HG03457 (cell line): Measurements from ENCODE around the gene USP7.
"Not testable (repeated sequence)": the region's sequence is repeated elsewhere in the genome, so short reads cannot be mapped to it uniquely, and the experiment has no call there.

Experiments used
- ATAC-seq: cut with Tn5 transposase; IDR thresholded peaks from one replicate; pipeline ENCODE4 v1.9.1; 2021; ENCODE audit warnings: moderate number of reproducible peaks; ENCODE audit not compliant: unreplicated experiment

The USP7 gene

DNA sequence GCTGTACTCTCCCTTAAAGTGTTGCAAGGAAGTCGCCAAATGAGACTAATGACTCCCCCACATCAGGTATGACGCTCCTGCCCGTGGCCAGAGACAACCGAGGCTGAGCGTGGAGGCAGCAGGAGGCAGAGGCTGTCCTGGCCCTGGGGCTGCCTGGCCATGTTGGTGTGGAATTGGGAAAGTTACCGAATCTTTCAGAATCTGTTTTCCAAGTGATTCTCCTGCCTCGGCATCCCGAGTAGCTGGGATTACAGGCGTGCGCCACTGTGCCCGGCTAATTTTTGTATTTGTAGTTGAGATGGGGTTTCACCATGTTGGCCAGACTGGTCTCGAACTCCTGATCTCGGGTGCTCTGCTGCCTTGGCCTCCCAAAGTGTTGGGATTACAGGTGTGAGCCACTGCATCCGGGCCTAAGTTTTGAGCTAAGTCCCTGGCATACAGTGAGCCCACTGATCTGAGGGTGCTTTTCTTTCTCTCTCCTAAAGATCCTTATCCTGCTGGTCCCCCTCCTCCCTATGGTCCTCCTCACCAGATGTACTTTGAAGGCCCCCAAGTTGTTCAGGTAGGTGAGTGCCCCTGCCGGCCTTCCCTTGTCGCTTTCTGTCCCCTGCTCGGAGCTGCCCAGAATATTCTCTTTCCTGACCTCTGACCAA, 80.9 kb downstream of the USP7 start:
- ATAC-seq = no peak

DNA sequence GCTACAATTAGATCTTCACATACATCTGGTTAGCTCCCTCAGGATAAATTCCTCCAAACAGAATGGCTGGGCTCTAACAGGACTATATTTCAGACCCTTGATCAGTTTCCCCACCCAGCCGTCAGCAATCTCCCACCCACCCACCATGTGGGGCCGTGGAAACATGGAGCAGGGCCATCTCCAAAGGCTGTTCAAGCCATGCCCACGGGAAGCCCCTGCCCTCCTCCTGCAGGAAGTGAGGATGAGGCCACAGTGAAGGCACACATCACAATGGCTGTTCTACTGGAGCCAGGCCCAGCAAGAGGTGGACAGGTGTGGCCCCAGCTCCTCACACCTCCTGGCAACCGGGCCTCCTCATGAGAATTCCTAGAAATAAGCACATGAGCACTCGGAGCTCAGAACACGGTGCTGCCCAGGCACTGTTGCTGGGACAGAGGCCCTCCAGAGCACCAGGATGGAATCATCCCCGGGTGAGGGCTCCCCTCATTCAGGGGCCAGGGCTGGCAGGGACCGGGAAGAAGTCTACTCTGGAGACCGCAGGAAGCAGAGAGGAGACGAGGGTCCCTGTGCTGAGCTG, 81.6 kb downstream of the USP7 start, which contains the start of gene LITAFD:
Gene LITAFD, plus strand, starts transcription at position 311 of the 577 bp plus-strand sequence. CDS start 2,005 bp downstream, outside the sequence.
- ATAC-seq = no peak

DNA sequence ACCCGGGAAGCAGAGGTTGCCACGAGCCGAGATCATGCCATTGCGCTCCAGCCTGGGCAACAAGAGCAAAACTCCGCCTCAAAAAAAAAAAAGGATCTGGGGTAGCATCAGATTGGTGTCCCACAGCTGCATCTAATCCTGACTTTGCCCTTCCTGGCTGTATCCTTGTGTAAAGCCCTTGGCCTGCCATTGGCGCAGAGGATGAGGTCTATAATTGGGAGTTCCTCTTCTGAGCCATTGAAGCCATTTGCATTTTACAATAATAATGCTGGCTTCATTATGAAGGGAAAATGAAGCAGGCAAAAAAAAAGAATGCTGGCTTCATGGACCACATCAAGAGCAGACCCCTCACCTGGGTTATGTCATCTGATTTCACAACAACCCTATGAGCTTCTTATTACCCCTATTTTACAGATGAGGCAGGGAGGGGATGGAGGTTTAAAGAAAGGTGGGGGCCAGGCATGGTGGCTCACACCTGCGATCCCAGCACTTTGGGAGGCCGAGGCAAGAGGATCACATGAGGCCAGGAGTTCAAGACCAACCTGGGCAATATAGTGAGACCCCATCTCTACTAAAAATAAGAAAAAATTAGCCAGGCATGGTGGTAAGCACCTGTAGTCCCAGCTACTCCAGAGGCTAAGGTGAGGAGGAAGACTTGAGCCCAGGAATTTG, 82.7 kb downstream of the USP7 start:
- ATAC-seq = no peak

DNA sequence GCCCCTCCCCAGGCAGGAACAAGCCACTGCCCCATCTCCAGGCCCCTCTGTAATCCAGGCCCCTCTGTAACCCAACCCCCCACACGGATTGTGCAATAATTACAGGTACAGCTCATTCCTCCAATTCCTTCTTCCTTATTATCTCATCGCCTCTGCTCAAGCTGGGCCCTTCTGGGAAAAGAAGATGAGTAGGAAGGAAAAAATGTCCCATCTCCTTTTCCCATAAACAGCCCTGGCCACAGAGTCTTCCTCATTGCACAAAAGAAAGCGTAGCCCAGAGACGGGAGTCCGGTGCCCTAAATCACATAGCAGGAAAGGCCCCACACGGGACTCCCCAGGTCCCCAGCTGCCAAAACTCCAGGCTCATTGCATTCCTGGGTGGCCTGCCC, 85.2 kb downstream of the USP7 start:
- no peak for ATAC-seq

DNA sequence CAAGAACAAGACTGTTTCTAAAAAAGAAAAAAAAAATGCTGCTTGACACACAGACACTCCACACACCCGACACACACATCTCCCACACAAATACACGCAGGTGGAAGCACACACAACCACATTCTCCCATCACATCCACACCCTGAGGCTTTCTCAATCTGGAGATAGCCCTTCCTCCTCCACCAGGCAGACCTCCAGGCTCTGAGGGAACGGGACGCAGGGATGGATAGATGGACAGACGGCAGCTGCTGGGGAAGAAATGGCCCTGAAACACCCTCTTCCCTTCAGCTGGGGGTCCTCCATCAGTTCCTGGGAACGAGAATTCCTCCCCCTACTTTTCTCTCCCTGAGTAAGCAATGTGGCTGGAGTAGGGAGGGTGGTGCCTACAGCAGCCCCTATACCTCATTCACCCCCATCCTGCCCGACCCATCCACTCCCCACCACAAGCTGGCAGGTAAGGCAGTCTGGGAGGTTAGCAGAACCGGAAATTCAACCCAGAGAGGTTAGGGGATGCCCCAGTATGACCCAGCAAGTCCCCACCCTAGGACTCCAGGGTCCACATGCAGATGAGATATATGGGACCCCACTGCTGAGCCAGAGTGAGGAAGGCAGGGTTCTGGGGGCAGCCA, 85.7 kb downstream of the USP7 start:
- no peak for ATAC-seq

DNA sequence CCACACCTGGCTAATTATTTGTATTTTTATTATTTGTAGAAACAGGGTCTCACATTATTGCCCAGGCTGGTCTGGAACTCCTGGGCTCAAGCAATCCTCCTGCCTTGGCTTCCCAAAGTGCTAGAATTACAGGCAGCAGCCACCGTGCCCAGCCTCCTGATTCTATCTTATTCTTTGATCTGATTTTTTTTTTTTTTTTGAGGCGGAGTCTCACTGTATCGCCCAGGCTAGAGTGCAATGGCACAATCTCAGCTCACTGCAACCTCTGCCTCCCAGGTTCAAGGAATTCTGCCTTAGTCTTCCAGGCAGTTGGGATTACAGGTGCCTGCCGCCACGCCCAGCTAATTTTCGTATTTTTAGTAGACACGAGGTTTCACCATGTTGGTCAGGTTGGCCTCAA, 88.4 kb downstream of the USP7 start:
- ATAC-seq = not testable (repeated sequence)

DNA sequence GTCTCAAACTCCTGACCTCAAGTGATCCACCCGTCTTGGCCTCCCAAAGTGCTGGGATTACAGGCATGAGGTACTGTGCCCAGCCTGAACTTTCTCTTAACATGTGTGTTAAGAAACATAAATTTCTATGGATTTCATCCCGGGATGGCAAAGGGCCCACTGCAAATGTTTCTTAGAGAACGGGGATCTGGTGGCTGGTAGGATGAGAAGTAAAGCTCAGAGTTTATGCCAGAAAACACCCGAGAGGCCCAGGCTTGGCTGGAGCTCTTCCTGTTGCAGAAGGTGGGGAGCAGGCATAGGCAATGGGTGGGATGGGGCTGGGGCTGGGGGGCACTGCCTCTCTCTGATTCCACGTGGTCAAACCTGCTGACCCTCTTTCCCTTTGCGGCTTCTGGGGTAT, 89.3 kb downstream of the USP7 start:
- no peak for ATAC-seq

DNA sequence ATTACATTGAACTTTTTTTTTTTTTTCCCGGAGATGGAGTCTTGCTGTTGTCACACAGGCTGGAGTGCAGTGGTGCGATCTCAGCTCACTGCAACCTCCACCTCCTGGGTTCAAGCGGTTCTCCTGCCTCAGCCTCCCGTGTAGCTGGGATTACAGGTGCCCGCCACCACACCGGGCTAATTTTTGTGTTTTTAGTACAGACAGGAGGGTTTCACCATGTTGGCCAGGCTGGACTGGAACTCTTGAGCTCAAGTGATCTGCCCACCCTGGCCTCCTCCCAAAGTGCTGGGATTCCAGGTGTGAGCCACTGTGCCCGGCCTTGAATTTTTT, 89.9 kb downstream of the USP7 start:
- ATAC-seq = not testable (repeated sequence)

DNA sequence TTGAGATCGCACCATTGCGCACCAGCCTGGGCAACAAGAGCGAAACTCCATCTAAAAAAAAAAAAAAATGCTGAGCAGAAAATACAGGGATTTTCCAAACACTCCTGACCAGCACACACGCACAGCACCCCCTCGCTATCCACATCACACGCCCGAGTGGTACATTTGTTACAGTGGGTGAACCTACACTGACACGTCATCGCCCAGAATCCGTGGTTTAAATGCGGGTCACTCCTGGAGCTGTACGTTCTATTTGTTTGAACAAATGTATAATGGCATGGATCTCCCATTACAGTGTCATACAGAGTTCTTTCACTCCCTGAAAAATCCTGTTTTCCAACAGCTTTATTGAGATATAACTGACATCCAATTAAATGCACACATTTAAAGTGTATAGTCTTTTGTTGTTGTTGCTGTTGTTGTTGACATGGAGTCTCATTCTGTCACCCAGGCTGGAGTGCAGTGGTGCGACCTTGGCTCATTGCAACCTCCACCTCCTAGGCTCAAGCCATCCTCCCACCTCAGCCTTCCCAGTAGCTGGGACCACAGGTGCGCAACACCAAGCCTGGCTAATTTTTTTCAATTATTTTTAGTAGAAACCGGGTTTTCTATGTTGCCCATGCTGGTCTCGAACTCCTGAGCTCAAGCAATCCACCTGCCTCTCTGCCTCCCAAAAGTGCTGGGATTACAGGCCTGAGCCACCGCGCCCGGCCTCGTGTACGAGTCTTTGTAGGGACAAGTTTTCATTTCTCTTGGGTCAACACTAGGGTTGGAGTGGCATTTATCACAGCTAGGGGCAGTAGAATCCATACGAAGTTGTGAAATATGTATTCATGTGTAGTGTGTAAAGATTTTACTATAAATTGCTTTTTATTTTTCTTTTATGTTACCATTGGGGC, 90.5 kb downstream of the USP7 start:
- no peak for ATAC-seq

DNA sequence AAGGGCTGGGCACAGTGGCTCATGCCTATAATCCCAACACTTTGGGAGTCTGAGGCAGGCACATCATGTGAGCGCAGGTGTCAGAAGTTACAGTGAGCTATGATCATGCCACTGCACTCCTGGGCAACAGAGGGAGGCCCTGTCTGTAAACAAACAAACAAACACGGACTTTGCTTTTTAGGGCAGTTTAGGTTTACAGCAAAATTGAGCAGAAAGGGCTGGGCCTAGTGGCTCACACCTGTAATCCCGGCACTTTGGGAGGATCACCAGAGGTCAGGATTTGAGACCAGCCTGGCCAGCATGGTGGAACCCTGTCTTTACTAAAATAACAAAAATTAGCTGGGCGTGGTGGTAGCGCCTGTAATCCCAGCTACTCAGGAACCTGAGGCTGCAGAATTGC, 91.6 kb downstream of the USP7 start:
- ATAC-seq = no peak

DNA sequence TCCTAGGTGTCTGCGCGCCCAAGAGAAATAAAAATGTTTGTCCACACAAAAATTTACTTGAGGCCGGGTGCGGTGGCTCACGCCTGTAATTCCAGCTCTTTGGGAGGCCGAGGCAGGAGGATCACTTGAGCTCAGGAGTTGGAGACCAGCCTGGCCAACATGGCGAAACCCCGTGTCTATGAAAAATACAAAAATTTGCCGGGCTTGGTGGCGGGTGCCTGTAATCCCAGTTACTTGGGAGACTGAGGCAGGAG, 93.8 kb downstream of the USP7 start:
- ATAC-seq = not testable (repeated sequence)

DNA sequence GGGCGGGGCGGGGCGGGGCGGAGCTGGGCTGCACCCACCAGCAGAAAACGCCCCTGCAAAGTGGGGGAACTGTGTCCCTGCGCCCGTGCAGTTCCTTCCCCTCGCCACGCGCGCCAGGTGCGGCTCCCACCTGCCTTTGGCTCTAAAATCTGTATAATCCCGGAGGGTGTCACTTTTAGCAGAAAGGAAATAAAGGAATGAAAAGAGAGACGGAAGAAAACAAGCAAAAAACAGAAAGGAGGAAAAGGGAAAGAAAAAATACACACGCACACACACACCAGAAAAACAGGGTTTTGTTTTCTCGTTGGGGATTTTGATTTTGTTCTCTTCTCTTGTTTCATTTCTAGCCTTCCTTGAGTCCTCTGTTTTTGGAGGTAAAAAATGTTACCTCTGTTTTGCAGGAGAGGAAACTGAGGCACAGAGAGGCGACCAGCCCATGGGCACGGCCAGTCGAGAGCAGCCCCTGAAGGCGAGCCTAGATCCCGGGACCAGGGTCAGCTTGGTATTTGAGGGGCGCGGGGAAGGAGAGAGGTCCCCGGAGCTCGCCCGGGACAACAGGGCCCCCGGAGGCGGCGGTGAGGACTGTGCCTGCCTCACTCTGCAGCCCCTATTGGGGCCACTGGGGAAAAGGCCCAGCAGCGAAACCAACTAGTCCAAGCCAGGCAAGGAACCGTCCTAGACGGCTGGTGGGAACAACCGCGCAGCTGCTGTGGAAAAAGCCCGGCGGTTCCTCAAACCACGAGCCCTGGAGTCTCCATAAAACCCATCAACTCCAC, 94.3 kb downstream of the USP7 start:
- ATAC-seq = no peak

DNA sequence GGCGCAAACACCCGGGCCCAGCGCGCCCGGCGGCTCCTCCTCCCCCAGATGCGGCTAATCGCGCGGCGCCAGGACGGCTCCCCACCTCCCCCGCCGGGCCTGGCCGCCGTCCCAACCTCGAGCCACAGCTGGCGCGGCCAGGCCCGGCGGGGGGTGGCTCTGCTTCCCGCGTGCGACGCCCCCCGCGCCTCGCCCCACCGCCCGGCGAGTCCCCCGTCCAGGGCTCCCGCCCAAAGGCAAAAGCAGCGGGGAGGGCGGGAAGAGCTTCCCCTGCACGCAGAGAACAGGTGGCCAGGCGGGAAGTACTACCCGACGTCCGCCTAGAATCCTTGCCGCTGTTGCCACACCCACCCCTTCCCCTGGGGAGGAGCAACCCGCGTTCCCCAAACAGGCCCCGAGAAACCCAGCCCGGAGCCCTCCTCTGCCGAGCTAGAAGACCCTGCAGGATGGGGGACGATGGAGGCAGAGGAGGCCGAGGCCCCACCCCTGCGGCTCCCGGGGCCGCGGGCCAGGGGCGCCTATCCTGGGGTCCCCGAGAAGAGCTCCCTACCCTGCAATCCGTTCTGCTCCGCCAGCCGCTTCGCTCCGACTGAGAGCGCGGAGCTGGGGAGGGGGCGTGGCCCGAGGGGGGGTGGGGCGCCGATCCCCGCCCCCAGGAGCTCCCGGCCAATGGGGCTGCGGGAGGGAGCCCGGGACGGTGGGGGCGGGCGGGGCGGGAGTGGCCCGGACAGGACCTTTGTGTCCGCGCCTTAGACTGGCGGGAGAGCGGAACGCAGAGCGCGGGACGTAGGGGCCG, 95.1 kb downstream of the USP7 start, which contains the start of gene CARHSP1:
Gene CARHSP1, minus strand, starts transcription at position 591 of the 796 bp plus-strand sequence. CDS start 9,678 bp downstream, outside the sequence.
- peak; percentile 54 for ATAC-seq

DNA sequence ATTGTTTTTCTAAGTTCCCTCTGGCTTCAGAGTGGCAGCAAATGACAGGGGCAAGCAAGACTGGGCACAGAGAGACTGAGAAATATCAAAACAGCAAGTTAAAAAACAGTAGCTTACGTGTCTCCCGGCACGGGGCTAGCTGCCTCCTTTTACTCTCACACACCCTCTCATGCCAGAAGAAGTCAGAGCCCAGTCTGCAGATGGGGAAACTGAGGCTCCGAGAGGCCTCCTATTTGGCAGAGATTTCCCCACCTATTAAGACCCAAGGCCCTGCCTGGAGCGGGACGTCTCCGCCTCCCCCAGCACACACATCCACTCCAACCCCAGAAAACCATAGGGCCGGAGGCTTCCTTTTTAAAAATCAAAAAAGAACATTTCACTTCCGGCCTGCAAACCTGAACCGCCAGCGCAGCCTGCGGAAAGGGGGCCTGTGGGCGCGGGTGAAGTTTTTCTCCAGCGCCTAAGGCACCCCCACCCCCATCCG, 95.7 kb downstream of the USP7 start:
- ATAC-seq = no peak

DNA sequence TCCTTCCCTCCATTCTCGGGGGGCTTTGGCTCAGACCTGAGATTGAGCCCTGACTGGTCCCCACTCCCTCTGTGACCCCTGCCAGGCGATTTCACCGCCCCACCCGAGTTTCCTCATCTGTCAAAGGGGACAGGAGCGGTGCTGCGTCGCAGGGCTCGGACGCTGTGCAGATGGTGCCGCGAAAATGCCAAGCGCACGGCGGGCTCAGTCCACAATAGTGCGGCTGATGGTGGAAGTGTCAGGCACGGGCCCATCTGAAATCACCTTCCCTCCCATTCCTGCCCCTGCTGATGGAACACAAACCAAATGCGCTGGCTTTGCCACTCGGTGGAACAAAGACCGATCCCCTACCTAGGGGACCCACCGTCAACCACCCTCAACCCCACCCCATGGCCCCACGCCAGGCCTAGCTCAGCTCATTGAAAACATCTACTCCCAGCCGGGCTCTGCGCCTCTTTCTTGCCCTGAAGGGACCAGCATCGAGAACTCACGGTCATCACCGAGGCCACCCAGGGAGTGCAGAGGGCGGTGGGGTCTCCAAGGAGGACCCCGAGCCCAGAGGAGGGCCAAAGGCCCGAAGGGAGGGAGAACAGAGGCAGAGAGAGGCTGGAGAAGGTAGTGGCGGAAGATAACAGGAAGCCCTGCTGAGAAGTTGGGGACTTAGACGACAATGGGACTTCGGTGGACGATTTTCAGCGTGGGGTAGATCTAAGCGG, 96.3 kb downstream of the USP7 start:
- ATAC-seq = no peak

DNA sequence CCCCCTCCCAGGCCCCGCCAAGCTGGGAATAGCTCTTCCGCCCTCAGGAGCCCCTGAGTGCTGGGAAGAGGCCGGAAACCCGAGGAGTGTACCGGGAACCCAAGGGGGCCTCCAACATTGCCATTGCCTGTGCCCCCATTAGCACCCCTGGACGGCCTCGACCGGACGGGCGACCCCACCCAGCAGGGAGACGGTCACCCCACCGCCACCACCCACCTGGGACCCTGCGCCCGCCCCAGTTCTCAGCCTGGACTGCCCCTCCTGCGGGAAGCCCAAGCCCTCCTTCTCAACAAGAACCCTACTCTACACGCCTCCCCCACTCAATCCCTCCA, 96.9 kb downstream of the USP7 start:
- no peak for ATAC-seq

DNA sequence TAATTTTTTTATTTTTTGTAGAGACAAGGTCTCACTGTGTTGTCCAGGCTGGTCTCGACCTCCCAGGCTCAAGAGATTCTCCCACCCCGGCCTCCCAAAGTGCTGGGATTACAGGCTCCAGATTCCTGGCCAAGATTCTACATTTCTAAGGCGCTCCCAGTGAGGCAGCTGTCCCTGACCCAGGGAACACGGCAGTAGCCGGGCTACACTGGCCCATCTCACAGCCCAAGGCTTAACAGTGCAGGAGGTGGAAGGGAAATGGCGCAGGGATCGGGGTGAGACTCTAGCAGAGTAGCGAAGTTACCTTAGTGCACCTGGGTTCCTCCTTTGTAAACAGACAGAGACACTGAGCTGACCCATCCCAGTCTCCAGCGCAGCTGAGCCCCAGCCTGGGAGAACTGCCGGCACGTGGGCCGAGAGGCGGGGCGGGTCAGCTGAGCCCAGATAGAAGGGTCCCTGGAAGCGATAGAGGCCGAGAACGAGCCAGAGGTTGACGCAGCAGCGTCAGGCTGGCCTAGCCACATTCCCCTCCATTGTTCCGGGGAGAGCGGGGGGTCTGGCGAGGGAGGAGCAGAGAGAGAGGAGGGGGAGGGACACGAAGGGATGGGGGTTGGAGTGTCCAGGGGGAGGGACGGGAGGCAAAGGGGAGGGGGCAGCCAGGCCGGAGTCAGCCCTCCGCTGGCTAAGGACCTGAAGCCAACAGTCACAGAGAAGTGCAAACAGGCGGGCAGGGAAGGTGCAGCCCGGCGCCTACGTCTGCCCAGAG, 97.4 kb downstream of the USP7 start:
- ATAC-seq = no peak
